Right lobe of liver (tissue), 6 donors: ENCODE data around the gene ZDHHC21. TPM values are rescaled to one million over a fixed set of nuclear protein-coding genes. Genes with fewer than 3 reads are reported as not detected.

Experiments
- ATAC-seq, 4 donors: fragments of 200-7000 bp; cut with Tn5 transposase; one replicate each; pipeline ENCODE4 v1.9.1; 2020; ENCODE audit warnings: mild to moderate bottlenecking in 4 of 4, moderate library complexity in 4 of 4
- DNase-seq, 3 donors: peaks; one replicate each; pipeline ENCODE4 v3.0.0-alpha.2; 2020
- H3K27ac ChIP-seq, 3 donors: fragments of 200-600 bp; one replicate each; pipeline ENCODE4 v1.8.0; 2022
- H3K27me3 ChIP-seq, 2 donors: fragments of 200-600 bp; one replicate each; pipeline ENCODE4 v1.8.0; 2022
- H3K36me3 ChIP-seq, 4 donors: fragments of 200-600 bp; sonication (generic) in 1 of 4; one replicate each; pipeline versions ENCODE4 v1.5.1 to v1.8.0; 2017 to 2022; ENCODE audit warnings: control low read depth in 1 of 4
- H3K4me1 ChIP-seq, 4 donors: fragments of 200-600 bp; sonication (generic) in 1 of 4; one replicate each; pipeline versions ENCODE4 v1.5.1 to v1.8.0; 2017 to 2022; ENCODE audit warnings: control low read depth in 1 of 4
- H3K4me3 ChIP-seq, 3 donors: fragments of 200-600 bp; one replicate each; pipeline ENCODE4 v1.8.0; 2022
- H3K9me3 ChIP-seq, 4 donors: fragments of 200-600 bp; sonication (generic) in 1 of 4; one replicate each; pipeline versions ENCODE4 v1.5.1 to v1.8.0; 2017 to 2022; ENCODE audit warnings: control low read depth in 1 of 4
- CTCF ChIP-seq, 4 donors: fragments of 200-600 bp in 3 of 4; fragments of 450-650 bp in 1 of 4; IDR thresholded peaks; one replicate each; pipeline versions ENCODE4 v1.5.1 to v1.8.0; 2016 to 2022; ENCODE audit warnings: antibody characterized with exemption in 4 of 4, mild to moderate bottlenecking in 2 of 4
- POLR2A ChIP-seq: fragments of 450-650 bp; IDR thresholded peaks from one replicate; pipeline ENCODE4 v1.6.1; 2017; ENCODE audit warnings: antibody characterized with exemption, mild to moderate bottlenecking
- WGBS: methylation state at CpG from one replicate; pipeline ENCODE4 v1.1.6; 2018; ENCODE audit warnings: low coverage, low lambda C conversion rate; ENCODE audit not compliant: insufficient coverage; ENCODE audit errors: missing lambda C conversion rate; 5-methylcytosine and 5-hydroxymethylcytosine counted together
- intact Hi-C, 2 donors: fragments of 100-400 bp; cut with DNase I; formaldehyde crosslinking; loops; one replicate each; pipeline versions ENCODE4 v1.11.2 to v1.14.1; 2022
- total RNA-seq, 6 experiments: library from RNA; depleted of rRNA in 2 of 6; stranded (reverse); fragments of >200 nt in 2 of 6; fragmentation: NEBNext Ultra II Directional in 3 of 6; extraction: Animal tissue kit (Norgen Biotek cat#: 25700) in 3 of 6; gene quantifications; one replicate each; pipeline versions ENCODE4 v1.1.0 to v1.2.4, GENCODE V29; 2016 to 2023
- donor health status: DM: no; HTN: yes; CAD: no.
- donor health status: DM: no; HTN: no; CAD: no.
- donor health status: DM: no; HTN: no; CAD: no.
- donor health status: DM: no; HTN: yes; CAD: no.
- donor health status: DM: no; HTN: yes; CAD: no.

Gene ZDHHC21
- total RNA-seq, 6 experiments from 2014 or later, result 2.7 to 5.3 (median 4.5) TPM

DNA sequence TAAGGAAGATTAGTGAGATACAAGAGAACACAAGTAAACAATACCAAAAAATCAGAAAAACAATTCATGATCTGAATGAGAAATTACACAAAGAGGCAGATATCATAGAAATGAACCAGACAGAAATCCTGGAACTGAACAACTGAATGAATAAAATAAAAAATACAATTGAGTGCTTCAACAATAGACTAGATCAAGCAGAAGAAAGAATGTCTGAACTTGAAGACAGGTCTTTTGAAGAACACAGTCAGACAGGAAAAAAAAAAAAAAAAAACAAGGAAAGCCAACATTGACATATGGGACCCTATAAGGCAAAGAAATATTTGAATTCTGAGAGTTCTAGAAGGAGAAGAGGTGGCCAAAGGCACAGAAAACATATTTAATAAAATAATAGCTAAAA is 115.2 kb downstream of the ZDHHC21 start:
- intact Hi-C loops, result no loop called here
- Histone ChIP-seq H3K36me3 (no peaks in the 10 kb centered on the region), H3K4me1 (no peaks in the 10 kb centered on the region), H3K27ac (no peak overlapping the region), H3K4me3 (no peak overlapping the region), H3K9me3 (no peaks in the 10 kb centered on the region), H3K27me3 (no peaks in the 10 kb centered on the region)
- DNase-seq (no peak), ATAC-seq (no peak)
- TF ChIP-seq CTCF (IDR thresholded peaks at IDR 0.05), result no peak
- TF ChIP-seq POLR2A, result no peak

- H3K4me3 ChIP-seq, result no peak overlapping the region
- ATAC-seq, result no peak
Measured at GRCh38 chr9:14574173-14574572, 119.1 kb downstream of the ZDHHC21 start.

GRCh38 chr9:14573319-14573718 is 119.9 kb downstream of the ZDHHC21 start:
- H3K4me1 ChIP-seq, result no peaks in the 10 kb centered on the region
- TF ChIP-seq POLR2A (no peak), CTCF (IDR thresholded peaks at IDR 0.05) (no peak)
- intact Hi-C loops, result no loop called here
- no peak for ATAC-seq
- H3K36me3 ChIP-seq, result no peaks in the 10 kb centered on the region
- no peak overlapping the region for H3K4me3 ChIP-seq
- 80% methylated on average over 4 of the region's 4 CpGs for WGBS
- DNase-seq, result no peak
- no peaks in the 10 kb centered on the region for H3K27me3 ChIP-seq
- no peaks in the 10 kb centered on the region for H3K9me3 ChIP-seq
- H3K27ac ChIP-seq, result no peak overlapping the region

More at GRCh38 chr9:14574173-14574572, 119.1 kb downstream of the ZDHHC21 start:
- Histone ChIP-seq H3K4me1 (no peaks in the 10 kb centered on the region), H3K36me3 (no peaks in the 10 kb centered on the region), H3K27me3 (no peaks in the 10 kb centered on the region), H3K9me3 (no peaks in the 10 kb centered on the region), H3K27ac (no peak overlapping the region)
- intact Hi-C loops, result no loop called here
- 50% methylated on average over 1 of the region's 1 CpG for WGBS
- no peak for DNase-seq
- no peak for TF ChIP-seq CTCF (IDR thresholded peaks at IDR 0.05)
- TF ChIP-seq POLR2A, result no peak

DNA sequence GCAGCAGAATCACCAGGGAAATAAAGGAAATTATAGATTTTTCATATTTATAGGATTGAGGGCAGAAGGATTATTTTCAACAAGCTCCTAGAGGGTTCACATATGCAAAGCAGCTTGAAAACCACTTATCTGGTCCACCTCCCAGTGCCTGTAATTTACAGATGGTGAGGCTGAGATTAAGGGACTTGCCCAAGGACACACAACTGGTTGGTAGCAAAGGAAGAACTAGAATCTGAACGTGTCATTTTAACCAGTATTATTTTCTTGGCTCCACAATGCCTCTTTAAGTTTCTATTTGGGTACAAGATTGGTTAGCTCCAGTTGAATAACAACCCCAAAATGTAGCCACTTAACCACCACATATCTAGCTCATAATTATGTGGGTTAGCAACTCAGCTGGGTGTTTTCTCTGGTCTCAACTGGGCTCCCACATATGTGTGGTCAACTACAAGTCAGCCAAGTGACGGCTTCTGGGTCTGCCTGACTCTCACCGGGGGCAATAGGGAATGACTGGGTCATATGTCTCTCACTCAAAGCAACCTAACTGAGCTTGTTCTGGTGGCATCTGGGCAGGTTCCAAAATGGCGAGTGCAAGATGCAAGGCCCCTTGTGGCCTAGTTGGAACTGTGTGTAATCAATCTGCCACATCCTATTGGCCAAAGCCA is 127.7 kb downstream of the ZDHHC21 start:
- DNase-seq (no peak), ATAC-seq (no peak)
- H3K27me3 ChIP-seq, result no peaks in the 10 kb centered on the region
- WGBS, result 30% methylated on average over 2 of the region's 4 CpGs
- no peaks in the 10 kb centered on the region for H3K36me3 ChIP-seq
- H3K27ac ChIP-seq, result no peak overlapping the region
- TF ChIP-seq POLR2A (no peak), CTCF (IDR thresholded peaks at IDR 0.05) (no peak)
- H3K4me3 ChIP-seq, result no peak overlapping the region
- H3K9me3 ChIP-seq, result no peaks in the 10 kb centered on the region
- no peaks in the 10 kb centered on the region for H3K4me1 ChIP-seq
- intact Hi-C loops, result no loop called here
